Hepatocyte (in vitro differentiated cells): ENCODE results near the gene CLIC5. TPM values are rescaled to one million over a fixed set of nuclear protein-coding genes. Genes with fewer than 3 reads are reported as not detected.

Experiments used
- DNase-seq: peaks from one replicate; pipeline ENCODE4 v3.0.0-alpha.2; 2016; ENCODE audit warnings: low spot score
- H2AFZ ChIP-seq: fragments of 200-600 bp; sonication (generic); 2 replicates; pipeline ENCODE4 v1.6.0; 2016; ENCODE audit warnings: antibody characterized with exemption, mild to moderate bottlenecking
- H3K27ac ChIP-seq: fragments of 200-600 bp; sonication (generic); 2 replicates; pipeline ENCODE4 v1.5.1; 2016; ENCODE audit warnings: mild to moderate bottlenecking
- H3K27me3 ChIP-seq: fragments of 200-600 bp; sonication (generic); 2 replicates; pipeline ENCODE4 v1.6.1; 2016
- H3K36me3 ChIP-seq: fragments of 200-600 bp; sonication (generic); replicated peaks from 2 replicates; pipeline ENCODE4 v1.5.1; 2016; ENCODE audit warnings: low read depth; ENCODE audit not compliant: insufficient read depth
- H3K4me1 ChIP-seq: fragments of 200-600 bp; sonication (generic); 2 replicates; pipeline ENCODE4 v1.5.1; 2016; ENCODE audit warnings: mild to moderate bottlenecking, moderate library complexity; ENCODE audit not compliant: insufficient read depth
- H3K4me2 ChIP-seq: fragments of 200-600 bp; sonication (generic); 2 replicates; pipeline ENCODE4 v1.6.0; 2016
- H3K4me3 ChIP-seq: fragments of 200-600 bp; sonication (generic); 2 replicates; pipeline ENCODE4 v1.5.1; 2016; ENCODE audit warnings: mild to moderate bottlenecking
- H3K79me2 ChIP-seq: fragments of 200-600 bp; sonication (generic); 2 replicates; pipeline ENCODE4 v1.6.0; 2017; ENCODE audit warnings: mild to moderate bottlenecking
- H3K9me2 ChIP-seq: fragments of 200-600 bp; sonication (generic); replicated peaks from 2 replicates; pipeline ENCODE4 v1.6.0; 2017; ENCODE audit warnings: mild to moderate bottlenecking; ENCODE audit not compliant: insufficient read depth
- H3K9me3 ChIP-seq: fragments of 200-600 bp; sonication (generic); 2 replicates; pipeline ENCODE4 v1.5.1; 2016; ENCODE audit warnings: low read depth, mild to moderate bottlenecking
- H4K20me1 ChIP-seq: fragments of 200-600 bp; sonication (generic); 2 replicates; pipeline ENCODE4 v1.6.0; 2016; ENCODE audit warnings: mild to moderate bottlenecking; ENCODE audit not compliant: insufficient read depth, poor library complexity, severe bottlenecking
- EZH2 ChIP-seq: fragments of 200-600 bp; sonication (generic); IDR thresholded peaks from 2 replicates; pipeline ENCODE4 v1.6.1; 2016; ENCODE audit warnings: antibody characterized with exemption, mild to moderate bottlenecking, borderline replicate concordance
- EZH2phosphoT487 ChIP-seq: fragments of 200-600 bp; sonication (generic); IDR thresholded peaks from one replicate; pipeline ENCODE4 v1.6.1; 2018; ENCODE audit warnings: antibody characterized with exemption, mild to moderate bottlenecking, low read depth, moderate library complexity; ENCODE audit not compliant: unreplicated experiment, severe bottlenecking
- WGBS: methylation state at CpG from one replicate; pipeline ENCODE4 v1.1.6; 2016; ENCODE audit warnings: low lambda C conversion rate; ENCODE audit errors: missing lambda C conversion rate; 5-methylcytosine and 5-hydroxymethylcytosine counted together
- polyA plus RNA-seq: library from polyadenylated mRNA; unstranded; fragments of >200 nt; fragmentation: Nextera tagmentation; extraction: Ambion mirVana; gene quantifications from 2 replicates; pipeline ENCODE4 v1.2.1, GENCODE V29; 2016
- total RNA-seq: library from RNA; depleted of rRNA; stranded (reverse); fragments of >200 nt; gene quantifications from 2 replicates; pipeline ENCODE4 v1.2.3, GENCODE V29; 2014
- TF ChIP-seq, protein P1 (sequence below): fragments of 200-600 bp; sonication (generic); IDR thresholded peaks from 2 replicates; pipeline ENCODE4 v1.5.1; 2016; ENCODE audit warnings: antibody characterized with exemption, mild to moderate bottlenecking; ENCODE audit not compliant: poor library complexity

The CLIC5 gene
- total and polyA plus RNA-seq, 2 experiments from 2014 or later = 6.0 to 12.1 TPM

DNA sequence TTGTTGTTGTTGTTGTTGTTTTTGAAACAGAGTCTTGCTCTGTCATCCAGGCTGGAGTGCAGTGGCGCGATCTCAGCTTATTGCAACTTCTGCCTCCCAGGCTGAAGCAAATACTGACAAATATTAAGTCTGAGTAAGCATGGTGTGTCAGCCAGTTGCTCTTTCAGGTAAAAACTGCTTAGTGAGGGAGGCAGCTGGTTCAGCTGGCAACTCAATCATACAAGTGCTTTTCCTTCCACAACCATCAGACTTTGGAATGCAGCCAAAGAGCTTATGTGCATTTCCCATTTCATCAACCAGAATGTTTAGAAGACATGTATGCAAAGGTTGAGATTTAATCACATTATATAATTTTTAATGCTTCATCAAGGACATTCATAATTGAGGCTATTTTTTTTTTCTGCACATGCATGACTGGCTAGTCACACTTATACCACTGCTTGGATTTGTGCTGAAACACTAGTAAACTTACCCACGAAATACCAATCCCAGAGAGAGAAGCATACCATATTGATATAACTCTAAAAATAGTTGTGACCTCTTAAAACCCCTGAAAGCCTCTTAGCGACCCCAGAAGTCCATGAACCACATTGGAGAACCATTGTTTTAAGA lies 56.0 kb downstream of the CLIC5 start:
- Histone ChIP-seq H3K36me3 (no peaks in the 10 kb centered on the region), H2AFZ (no peak overlapping the region), H4K20me1 (no peaks in the 10 kb centered on the region), H3K9me2 (no peaks in the 10 kb centered on the region), H3K4me3 (no peak overlapping the region), H3K27ac (no peak overlapping the region), H3K27me3 (no peaks in the 10 kb centered on the region), H3K4me2 (no peak overlapping the region), H3K9me3 (no peaks in the 10 kb centered on the region), H3K4me1 (peaks cover 5% of the 10 kb centered on the region), H3K79me2 (no peaks in the 10 kb centered on the region)
- TF ChIP-seq EZH2 = no peak
- DNase-seq = peak; percentile 67
- WGBS = 75% methylated on average over 4 of the region's 4 CpGs

DNA sequence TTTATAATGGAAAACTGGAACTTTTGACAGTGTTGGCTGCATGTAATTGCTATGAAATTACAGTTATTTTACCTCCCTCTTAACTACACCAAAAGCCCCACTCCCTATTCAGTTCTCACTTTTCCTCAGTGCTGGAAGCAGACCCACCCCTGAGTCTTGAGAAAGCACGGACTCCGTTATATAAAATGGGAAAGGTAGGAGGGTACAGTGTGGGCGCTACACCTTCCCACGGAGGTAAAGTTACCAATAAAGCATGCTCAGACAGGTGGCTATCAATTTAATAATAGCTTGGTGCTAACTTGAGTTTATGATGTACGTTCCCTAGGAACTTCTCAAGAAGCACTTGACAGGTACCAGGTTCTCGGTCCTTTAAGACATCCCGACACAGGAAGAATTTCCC lies 59.0 kb downstream of the CLIC5 start:
- no peak for DNase-seq
- H3K79me2 ChIP-seq = no peaks in the 10 kb centered on the region
- 80% methylated on average over 7 of the region's 7 CpGs for WGBS
- H2AFZ ChIP-seq = no peak overlapping the region
- H3K27ac ChIP-seq = no peak overlapping the region
- H3K9me2 ChIP-seq = no peaks in the 10 kb centered on the region
- TF ChIP-seq EZH2 = no peak
- TF ChIP-seq, protein P1, sequence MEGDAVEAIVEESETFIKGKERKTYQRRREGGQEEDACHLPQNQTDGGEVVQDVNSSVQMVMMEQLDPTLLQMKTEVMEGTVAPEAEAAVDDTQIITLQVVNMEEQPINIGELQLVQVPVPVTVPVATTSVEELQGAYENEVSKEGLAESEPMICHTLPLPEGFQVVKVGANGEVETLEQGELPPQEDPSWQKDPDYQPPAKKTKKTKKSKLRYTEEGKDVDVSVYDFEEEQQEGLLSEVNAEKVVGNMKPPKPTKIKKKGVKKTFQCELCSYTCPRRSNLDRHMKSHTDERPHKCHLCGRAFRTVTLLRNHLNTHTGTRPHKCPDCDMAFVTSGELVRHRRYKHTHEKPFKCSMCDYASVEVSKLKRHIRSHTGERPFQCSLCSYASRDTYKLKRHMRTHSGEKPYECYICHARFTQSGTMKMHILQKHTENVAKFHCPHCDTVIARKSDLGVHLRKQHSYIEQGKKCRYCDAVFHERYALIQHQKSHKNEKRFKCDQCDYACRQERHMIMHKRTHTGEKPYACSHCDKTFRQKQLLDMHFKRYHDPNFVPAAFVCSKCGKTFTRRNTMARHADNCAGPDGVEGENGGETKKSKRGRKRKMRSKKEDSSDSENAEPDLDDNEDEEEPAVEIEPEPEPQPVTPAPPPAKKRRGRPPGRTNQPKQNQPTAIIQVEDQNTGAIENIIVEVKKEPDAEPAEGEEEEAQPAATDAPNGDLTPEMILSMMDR = no peak
- TF ChIP-seq EZH2phosphoT487 = no peak
- no peak overlapping the region for H3K4me2 ChIP-seq
- no peaks in the 10 kb centered on the region for H3K36me3 ChIP-seq
- H4K20me1 ChIP-seq = no peaks in the 10 kb centered on the region
- H3K27me3 ChIP-seq = no peaks in the 10 kb centered on the region
- H3K4me1 ChIP-seq = peaks cover 12% of the 10 kb centered on the region
- H3K4me3 ChIP-seq = no peak overlapping the region
- H3K9me3 ChIP-seq = no peaks in the 10 kb centered on the region

- no peak for TF ChIP-seq EZH2
- TF ChIP-seq, protein P1 = no peak
- TF ChIP-seq EZH2phosphoT487 = no peak
- Histone ChIP-seq H3K9me2 (no peaks in the 10 kb centered on the region), H3K27ac (no peak overlapping the region), H3K79me2 (no peaks in the 10 kb centered on the region), H3K27me3 (no peaks in the 10 kb centered on the region), H3K4me3 (no peak overlapping the region), H3K36me3 (no peaks in the 10 kb centered on the region), H3K4me1 (peaks cover 17% of the 10 kb centered on the region), H3K4me2 (no peak overlapping the region), H3K9me3 (no peaks in the 10 kb centered on the region), H4K20me1 (no peaks in the 10 kb centered on the region), H2AFZ (no peak overlapping the region)
- no peak for DNase-seq
- WGBS = 62% methylated on average over 5 of the region's 5 CpGs
These were observed 59.5 kb downstream of the CLIC5 start for GRCh38 chr6:45956176-45956575.

GRCh38 chr6:45955597-45955996 lies 60.1 kb downstream of the CLIC5 start:
- Histone ChIP-seq H2AFZ (no peak overlapping the region), H3K27me3 (no peaks in the 10 kb centered on the region), H3K36me3 (no peaks in the 10 kb centered on the region), H3K9me3 (no peaks in the 10 kb centered on the region), H3K4me1 (peaks cover 20% of the 10 kb centered on the region), H3K4me3 (no peak overlapping the region), H3K4me2 (no peak overlapping the region), H4K20me1 (no peaks in the 10 kb centered on the region), H3K27ac (no peak overlapping the region), H3K79me2 (no peaks in the 10 kb centered on the region), H3K9me2 (no peaks in the 10 kb centered on the region)
- TF ChIP-seq EZH2 (no peak), EZH2phosphoT487 (no peak)
- TF ChIP-seq, protein P1 = no peak
- DNase-seq = no peak
- 100% methylated on average over 1 of the region's 1 CpG for WGBS
